Fibroblast of skin of right quadriceps (primary cell): Measurements from ENCODE around the gene CHST13.

Experiments used
- DNase-seq: peaks from one replicate; pipeline ENCODE4 v3.0.0-alpha.2; 2013

CHST13 gene

DNA sequence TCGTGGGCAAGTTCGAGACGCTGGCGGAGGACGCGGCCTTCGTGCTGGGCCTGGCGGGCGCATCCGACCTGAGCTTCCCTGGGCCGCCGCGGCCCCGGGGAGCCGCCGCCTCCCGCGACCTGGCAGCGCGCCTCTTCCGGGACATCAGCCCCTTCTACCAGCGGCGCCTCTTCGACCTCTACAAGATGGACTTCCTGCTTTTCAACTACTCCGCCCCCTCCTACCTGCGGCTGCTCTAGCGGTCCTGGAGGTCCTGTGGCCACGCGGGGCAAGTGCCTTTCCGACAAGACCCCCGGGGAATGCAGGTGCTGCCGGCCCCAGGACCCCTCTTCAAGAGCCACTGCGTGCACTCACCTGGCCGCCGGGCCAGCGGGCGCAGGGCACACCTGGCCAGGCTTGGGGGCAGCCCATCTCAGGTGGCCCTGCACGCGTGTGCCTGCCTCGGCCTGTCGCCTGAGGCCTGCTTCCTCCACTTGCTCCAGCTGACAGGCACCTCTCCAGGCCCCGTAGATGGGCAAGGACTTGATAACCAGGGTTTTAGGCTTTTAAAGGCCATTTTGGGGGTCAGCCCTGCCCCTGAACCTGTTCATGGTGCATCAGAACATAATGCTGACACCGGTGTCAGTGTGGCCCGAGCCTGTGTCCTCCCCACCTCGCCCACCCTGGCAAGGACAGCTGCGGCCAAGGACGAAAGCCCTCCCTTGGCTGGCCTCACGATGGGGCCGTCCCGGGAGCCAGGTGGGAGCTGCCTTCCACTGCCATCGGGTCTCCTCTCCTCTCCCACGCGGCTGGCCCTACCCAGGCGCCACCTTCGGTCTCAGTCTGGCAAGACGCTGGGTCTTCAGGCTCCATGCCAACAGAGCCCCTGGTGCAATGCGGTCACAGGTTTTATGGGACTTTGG, 18.6 kb downstream of the CHST13 start:
- DNase-seq = no peak

DNA sequence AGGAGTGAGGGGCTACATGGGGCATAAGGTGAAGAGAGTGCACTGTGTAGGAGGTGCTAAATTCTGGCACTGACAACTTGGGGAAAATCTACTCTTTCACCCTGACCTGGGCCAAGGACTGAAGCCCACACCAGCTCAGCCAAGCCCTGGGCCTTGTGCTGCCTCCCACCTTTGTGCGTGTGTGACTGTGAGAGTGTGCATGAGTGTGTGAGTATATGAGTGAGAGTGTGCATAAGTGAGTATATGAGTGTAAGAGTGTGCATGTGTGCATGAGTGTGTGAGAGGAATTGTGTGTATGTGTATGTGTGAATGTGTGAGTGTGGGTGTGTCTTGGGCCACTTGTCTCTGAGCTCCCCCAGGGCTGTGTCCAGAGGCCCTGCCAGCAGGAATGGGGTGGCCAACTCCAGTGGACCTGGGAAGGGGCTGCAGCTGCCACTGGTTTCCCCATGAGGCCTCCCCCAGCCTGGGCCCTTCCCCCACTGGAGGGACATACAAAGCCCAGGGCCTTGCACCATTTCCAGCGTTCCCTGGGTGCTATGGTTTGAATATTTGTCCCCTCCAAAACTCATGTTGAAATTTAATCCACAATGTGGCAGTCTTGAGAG, 19.6 kb downstream of the CHST13 start:
- no peak for DNase-seq

DNA sequence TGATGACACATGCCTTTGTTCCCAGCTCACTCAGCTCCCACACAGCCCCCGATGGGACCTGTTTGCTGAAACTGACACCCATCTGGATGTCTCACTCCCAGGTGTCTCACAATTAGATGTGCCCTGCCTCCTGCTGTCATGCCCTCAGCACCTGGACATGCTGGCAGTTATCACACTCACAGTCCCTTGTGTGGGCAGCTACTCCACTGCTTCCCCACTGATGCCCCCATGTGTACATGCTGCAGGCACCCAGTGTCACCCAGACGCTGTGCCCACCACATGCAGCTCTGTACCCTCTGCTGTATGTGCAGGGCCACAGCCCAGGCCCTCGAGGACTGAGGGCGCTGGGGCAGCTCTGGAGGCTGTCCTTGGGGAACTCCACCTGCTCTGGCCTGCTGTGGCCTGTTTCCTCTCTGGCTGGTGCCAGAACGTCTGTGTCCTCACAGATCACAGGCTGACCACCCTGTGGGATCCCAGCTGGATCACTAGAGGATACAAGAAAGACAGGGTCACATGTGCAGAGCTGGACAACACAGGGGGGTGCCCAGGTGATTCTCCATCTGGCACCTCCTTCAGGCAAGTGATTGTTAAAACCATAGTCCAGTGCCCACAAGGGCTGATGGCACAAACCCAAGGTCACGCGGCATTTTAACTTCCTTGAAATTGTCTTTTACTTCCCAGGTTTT, 20.8 kb downstream of the CHST13 start:
- no peak for DNase-seq

DNA sequence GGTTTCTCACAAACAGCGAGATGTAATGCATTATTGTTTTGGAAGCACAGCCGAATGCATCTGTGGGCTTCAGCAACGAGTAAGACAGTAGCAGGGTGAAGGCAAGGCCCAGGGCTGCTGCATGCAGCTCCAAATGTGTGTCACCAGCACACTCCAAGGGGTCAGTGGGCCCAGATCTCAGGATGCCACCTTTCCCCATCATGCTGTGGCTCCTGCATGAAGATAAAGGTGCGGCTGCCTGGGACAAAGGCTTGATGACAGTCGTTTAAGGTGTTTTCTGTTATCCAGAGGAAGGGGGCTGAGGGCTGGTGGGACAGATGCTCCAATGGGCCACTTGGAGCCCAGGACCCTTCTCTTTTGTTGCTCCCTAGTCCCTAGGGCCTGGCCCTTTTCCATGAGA, 21.6 kb downstream of the CHST13 start:
- DNase-seq = no peak

DNA sequence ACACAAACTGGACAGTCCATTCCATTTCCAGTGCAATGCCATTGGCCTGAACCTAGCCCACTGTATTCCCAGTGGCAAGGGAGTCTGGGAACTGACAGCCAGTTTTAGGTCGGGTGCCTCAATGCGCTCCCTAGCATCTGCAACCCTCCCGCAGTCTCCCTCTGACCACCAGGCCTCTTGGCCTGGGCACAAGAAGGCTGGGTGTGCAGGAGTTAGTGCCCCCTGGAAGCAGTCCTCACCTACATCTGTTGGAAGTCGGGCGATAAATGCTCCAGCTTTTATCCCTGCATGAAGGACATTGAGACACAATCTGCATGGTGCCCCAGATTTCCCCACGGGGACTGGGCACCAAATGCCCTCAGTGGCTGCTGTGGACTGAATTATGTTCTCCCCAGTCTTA, 22.1 kb downstream of the CHST13 start:
- no peak for DNase-seq

DNA sequence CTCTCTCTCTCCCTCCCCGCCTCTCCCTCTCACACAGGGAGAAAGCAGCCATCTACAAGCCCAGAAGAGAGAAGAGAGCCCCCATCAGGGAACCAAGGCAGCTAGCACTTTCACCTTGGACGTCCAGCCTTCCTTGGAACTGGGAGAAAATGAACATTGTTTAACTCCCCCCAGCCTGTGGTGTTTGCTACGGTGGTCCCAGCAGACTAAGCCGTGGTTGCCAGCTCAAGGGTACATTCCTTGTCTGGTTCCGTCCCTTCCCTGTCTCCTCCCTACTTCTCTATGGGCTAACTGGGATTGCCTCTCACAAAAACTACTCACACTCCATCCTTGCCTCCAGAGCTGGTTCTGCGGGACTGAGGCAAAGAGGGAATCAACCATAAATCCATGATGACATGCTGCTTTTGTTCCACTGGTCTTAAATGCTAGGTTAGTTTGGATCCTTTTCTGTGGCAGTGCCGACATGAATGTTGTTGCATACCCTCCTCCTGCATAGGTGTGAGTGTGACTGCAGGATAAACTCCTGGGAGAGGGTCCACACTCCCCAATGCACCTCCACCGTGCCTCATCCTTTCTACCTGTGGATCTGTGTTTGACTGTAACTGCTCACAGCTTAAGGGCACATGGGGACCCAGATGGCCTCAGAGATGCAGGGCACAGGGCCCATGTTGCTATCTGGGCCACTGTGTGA, 22.7 kb downstream of the CHST13 start:
- DNase-seq = no peak

DNA sequence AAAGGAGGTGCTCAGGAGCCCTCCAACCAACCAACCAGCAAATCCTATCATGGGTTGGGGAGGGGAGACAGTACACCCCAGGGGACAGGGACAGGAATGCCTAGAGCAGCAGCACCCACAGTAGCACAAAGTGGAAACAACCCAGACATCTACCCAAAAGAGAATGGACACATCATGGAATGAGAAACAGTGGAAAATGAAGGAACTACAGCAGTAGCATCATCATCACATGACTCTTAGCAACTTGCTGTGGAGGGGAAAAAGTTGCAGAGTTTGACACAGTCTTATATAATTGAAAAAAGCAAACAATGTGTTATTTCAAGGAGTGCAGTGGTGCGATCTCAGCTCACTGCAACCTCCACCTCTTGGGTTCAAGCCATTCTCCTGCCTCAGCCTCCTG, 23.8 kb downstream of the CHST13 start:
- no peak for DNase-seq

DNA sequence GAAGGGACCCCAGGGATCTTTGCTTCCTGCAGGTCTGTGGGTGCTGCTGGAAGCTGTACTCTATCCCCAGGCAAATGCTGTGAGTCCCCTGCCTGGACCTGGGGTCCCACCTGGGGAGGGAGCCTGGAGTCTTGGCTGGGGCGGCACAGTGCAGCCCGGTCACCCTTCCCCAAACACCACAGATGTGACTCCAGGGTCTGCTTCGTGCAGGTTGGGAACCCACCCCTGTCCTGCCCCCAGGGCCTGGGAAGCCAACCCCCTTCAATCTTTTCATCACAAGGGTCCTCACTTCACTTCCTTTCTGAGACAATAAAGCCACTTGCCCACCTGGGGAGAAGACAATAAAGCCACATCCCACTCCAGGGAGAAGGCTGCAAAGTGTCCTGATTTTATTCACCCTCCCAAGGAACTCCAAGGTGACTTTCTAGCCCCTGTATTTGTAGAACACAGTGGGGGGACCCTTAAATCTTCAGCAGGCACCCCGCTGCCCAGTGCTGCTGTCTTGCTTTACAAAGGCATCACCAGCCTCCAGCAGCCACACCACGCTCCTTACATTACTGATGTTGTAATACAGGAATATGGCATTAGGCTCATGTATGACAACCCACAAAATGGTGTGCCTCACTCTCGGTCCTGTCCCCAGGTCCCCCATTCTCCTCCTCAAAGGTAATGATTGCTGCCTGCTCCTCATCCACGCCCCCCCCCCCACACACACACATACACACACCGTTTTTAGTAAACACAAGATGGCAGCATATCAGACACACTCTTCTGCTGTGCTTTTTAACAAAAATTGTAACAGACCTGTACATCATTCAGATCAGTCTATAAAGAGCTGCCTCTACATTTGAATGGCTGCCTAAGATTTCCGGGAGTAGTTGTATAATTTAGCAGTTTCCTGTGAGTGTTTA, 24.9 kb downstream of the CHST13 start:
- no peak for DNase-seq

DNA sequence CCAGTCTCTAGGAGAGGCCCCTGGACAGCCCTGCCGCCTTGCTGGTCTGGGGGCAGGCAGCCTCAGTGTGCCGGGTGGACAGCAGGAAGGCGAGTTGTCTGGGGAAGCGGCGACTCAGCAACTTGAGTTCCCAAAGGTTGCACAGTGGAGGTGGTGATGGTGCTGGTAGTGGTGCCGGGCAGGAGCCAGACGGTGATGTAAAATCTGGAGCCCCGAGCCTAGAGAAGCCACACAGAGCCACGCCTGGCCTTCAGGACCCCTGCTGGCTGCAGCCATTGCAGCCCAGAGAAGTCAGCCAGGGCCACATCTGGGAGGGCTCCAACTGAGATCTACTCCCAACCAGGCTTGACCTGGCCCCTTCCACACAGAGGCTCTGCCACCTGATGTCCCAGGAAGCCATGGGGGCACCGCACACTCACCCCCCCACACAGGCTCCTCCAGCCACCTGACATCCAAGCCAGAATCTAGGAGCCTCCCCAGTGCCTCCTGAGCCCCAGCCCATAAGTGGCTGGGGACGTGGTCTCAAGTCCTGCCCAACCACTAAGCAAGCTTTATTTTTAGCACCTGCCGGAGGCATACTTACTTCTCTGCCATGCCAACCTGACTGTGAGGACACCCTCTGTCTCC, 26.0 kb downstream of the CHST13 start:
- DNase-seq = no peak

DNA sequence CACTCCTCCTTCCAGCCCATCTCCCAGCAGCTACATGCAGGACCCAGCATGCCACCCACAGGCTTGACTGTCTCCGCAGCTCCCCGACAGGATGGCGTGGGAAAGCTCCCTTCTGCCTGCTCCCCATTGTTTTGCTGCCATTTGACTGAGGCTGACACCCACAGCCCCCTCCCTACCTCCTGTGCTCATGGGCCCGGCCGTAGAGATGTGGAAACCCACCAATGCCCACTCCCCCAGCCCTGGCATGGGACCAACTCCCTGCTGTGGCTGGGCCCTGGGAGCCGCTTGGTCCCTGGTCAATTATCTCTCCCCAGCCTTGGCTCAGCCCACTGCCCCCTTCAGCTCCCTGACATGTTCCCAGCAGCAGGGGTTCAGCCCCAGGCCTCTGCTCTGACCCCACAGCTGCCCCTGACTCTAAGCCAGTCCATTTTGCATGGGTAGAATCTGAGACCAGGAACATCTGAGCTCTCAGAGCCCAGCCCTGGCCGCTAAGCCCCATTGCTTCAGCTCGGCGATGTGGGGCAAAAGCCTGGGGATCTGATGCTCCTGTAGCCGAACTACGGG, 26.6 kb downstream of the CHST13 start:
- DNase-seq = no peak

DNA sequence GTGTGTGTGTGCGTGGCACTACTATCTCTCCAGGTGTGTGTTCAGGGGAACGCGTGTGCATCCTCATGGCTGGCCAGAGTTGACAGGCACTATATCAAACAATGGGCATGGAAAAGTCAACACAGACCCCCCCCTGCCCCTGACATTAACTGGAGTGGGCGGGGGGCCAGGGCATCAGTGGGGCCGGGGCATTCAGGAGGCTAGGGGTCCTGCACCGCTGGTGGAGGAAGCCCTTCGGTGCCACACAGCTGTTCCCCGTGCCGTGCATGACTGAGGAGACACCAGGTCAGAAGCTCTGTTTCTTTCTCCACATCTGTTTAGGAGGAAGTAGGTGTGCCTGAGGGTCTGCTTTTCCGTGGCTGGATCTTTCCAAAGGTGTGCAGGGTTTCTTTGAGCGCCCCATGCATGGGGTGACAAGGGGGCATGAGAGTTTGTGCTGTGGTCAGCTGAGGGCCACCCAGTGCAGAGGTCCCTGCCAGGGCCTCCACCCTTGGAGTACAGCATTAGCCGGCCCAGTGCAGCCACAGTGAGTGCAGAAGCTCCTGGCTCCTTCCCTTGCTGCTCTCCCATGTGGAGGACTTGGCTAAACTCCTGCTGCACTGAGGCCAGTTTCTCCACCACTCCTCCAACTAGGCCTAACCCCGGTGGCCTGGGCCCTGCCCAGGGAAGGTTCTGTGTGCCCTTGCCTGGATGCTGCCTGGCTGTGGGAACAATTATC, 27.3 kb downstream of the CHST13 start:
- no peak for DNase-seq

DNA sequence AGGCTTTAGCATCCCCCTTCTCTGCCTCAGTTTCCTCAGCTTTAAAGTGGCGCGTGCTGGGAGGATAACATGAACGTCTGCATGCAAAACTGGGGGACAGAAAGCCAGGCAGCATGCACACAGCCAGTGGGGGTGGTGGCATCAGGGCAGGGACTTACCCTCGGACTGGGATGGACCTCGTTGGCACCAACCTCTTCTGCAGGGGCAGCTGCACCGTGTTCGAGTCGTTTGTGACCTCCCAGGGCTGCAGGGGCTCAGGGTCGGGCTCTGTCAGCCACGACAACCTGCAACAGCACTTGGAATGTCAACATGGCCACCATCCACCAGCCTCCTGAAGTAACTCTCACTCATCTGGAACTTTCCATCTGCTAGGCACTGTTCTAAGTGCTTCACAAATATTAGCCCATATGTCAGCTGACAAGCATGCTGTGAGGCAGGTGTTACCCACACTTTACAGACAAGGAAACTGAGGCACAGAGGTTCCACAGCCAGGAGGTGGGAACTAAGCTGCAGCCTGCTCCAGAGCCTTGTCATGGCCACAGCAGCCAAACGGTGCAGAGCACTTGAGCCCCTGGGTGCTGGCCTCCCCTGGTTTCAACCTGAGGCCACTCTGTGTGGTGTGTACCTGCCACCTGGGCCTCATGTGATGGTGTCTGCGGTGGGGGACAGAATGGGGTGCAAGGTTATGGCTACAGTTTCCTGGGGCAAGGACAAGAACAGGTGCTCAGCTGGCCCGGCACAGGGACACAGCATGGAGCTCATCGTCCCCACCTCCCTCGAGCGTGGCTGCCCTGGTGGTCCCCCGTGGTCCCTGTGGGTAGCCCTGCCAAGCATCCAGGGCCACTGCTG, 28.1 kb downstream of the CHST13 start:
- no peak for DNase-seq

DNA sequence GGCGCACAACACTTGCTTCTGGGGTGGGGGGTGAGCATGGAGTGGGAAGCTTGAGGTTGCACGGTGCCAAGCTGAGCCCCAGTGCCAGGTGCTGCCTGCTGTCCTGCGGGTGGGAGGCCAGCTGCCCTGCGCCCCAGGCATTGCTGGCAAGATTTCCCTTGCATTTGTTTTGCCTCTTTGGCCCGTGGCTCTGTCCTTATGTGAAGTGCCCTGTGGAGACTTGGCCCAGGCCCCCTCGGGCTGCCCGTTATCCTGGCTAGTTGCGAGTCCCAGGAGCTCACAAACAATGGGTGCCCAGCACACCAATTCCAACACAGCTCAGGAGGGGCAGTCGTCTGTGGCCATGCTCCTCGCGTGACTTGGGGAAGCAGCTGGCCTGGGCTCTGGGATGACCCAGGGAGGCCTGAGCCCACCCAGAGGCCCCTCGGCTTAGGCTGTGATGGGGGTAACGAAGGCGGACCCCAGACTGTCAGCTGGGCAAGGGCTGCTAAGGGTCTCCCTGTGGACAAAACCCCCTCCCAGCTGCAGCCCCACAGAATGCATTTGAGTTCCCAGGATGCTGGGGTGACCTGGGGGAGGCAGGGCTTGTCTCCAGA, 28.8 kb downstream of the CHST13 start:
- no peak for DNase-seq

DNA sequence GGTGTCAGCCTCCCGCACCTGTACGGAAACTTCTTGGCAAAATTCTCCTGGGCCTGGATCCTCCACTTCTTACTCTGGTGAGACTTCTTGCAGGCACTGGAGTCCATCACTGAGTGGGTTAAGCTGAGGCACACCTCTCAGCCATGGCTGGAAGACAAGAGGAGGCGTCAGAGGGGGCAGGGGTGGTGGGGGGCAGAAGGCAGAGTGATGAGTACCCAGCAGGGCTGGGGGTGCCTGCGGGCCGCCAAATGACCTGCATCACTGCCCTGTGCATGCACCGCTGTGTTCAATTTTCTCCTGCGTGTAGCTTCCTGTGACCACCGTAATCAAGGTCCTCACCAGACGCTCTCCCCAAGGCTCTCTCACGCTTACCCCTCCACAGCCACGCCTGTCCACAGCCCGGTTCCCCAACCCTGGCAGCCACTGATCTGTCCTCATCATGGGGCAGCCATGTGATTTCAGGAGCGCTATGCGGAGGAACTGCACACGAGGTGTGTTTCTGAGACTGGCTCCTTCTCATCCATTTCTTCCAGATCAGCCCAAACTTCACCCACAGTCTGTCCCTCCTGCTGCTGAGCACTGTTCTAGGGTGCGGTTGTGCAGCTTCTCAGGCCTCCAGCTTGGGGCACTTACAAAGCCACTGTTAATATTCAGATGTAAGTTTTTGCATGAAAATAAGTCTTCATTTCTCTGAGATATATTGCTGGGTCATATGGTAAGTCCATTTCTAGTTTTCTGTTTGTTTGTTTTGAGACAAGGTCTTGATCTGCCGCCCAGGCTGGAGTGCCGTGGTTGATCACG, 29.5 kb downstream of the CHST13 start:
- no peak for DNase-seq

DNA sequence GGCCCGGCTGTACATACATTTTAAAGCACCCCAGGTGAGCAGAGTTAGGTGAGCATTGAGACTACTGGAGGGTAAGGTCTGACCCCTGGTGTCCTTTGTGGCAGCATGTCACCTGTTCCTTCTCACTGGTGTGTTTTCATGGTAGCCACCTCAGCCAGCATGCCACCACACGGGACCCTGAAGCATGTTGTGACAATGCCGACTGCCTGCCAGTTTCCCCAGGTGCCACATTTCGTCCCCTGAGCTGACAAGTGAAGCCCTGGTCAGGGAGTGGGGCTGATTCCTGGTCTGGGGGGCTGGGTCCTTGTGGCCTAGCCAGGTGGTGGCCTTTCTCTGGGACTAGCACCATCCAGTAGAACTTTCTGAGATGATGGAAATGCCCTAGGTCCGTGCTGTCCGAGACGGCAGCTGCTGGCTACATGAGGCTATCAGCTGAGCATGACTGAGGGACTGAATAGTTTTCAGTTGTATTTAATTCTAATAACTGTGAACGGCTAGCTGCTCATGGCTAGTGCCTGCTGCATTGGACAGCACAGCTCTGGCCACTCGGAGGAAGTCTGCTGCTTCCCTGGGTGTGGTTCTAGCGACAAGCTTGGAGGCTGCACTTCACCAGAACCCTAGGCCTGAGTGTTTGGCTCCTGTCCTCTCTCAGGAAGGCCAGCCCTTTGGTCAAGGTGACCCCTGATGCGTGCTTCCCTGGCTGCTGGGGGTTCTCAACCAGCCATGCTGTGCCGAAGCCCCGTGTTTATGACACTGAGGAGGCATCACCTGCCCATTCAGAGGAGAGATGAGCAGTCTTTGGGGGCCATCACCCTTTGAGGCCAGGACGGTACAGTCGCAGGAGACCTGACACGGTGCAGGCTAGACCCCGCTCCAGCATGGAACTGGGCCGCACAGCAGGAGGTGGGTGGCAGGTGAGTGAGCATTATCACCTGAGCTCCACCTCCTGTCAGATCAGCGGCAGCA, 30.9 kb downstream of the CHST13 start:
- DNase-seq = no peak

DNA sequence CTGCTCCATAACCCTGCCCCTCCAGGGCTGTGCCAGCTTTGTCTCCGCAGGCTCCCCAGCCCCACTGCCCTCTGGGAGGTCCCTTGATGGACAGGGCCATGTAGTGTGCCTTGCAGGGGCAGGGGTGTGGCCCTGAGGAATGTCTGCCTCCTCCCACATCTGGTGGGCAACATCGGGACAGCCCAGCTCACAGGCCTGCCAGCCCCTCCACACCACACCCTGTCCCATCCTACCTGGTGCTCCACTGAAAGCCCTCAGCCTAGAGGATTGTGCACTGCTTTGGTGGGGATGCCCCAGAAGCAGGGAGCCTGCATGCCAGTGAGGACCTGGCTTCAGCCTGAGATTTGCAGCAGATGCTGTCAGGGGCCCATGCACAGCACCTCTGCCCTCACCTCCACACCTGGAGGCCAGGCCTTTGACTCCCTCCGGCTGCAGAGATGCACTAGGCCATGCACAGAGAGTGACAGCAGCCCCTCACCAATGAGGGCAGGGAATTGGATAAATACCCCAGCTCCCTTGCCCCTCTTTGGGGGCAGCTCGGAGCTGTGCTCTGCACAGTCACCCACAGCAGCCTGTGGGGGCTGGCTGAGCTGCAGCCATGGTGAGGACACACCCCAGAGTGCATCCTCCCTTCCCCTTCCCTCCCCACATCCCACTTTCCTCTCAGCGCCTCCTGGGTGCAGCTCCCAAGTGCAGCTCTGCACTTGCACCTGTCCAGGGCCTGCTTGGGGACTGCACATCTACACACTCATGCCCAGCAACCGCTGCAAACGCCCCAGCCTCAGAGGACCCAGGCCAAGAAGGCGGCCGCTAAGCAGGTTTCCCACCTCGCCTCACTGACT, 32.1 kb downstream of the CHST13 start:
- no peak for DNase-seq
